ENCODE measurements around the gene WDFY2. TPM values are rescaled to one million over a fixed set of nuclear protein-coding genes. Genes with fewer than 3 reads are reported as not detected.
"Not testable (repeated sequence)": the region's sequence is repeated elsewhere in the genome, so short reads cannot be mapped to it uniquely, and the experiment has no call there.

WDFY2 gene
- total and polyA plus RNA-seq, 5 donors from 2014 or later, result 4.0 to 26.2 (median 4.9) TPM

- H3K27me3 ChIP-seq (ENCODE audit: control insufficient read depth, insufficient read depth, low read length), result peaks cover 5% of the 10 kb centered on the region
- H3K4me1 ChIP-seq (ENCODE audit: control insufficient read depth, insufficient read depth, low read length, poor library complexity, severe bottlenecking), result no peaks in the 10 kb centered on the region
- H3K27ac ChIP-seq (ENCODE audit: insufficient read depth, low read length, poor library complexity, severe bottlenecking), result no peak overlapping the region
- Mint-ChIP-seq H3K27me3 (peaks cover 7% of the 10 kb centered on the region), H3K4me1 (peaks cover 0 to 6% (median 4%) of the 10 kb centered on the region in 4 donors), H3K9me3 (peaks cover 0 to 2% (median 0%) of the 10 kb centered on the region in 7 donors), H3K36me3 (no peaks in the 10 kb centered on the region), H3K4me3 (no peak overlapping the region), H3K27ac (no peak overlapping the region)
- no peak overlapping the region for H3K4me3 ChIP-seq (ENCODE audit: low read depth, low read length)
- no peak for ATAC-seq (ENCODE audit: low read depth in 2 of 2)
- no peaks in the 10 kb centered on the region for H3K36me3 ChIP-seq (ENCODE audit: control insufficient read depth, insufficient read depth, low read length)
- H3K9me3 ChIP-seq (ENCODE audit: control insufficient read depth in 2 of 2, low read length in 2 of 2), result no peaks in the 10 kb centered on the region
- no peak for DNase-seq
These were observed 26.8 kb upstream of the WDFY2 start for GRCh38 chr13:51557438-51557837.

- no peak for ATAC-seq (ENCODE audit: low read depth in 2 of 2)
- no peaks in the 10 kb centered on the region for H3K4me1 ChIP-seq (ENCODE audit: control insufficient read depth, insufficient read depth, low read length, poor library complexity, severe bottlenecking)
- Mint-ChIP-seq H3K4me1 (peaks cover 0 to 10% (median 4%) of the 10 kb centered on the region in 4 donors), H3K27ac (peak overlapping the region in 1 of 3 donors; percentile 6), H3K27me3 (peaks cover 7% of the 10 kb centered on the region), H3K9me3 (peaks cover 0 to 2% (median 0%) of the 10 kb centered on the region in 7 donors), H3K4me3 (no peak overlapping the region), H3K36me3 (no peaks in the 10 kb centered on the region)
- H3K36me3 ChIP-seq (ENCODE audit: control insufficient read depth, insufficient read depth, low read length), result no peaks in the 10 kb centered on the region
- H3K27me3 ChIP-seq (ENCODE audit: control insufficient read depth, insufficient read depth, low read length), result peaks cover 5% of the 10 kb centered on the region
- no peak overlapping the region for H3K4me3 ChIP-seq (ENCODE audit: low read depth, low read length)
- DNase-seq, result no peak
- H3K9me3 ChIP-seq (ENCODE audit: control insufficient read depth in 2 of 2, low read length in 2 of 2), result no peaks in the 10 kb centered on the region
- no peak overlapping the region for H3K27ac ChIP-seq (ENCODE audit: insufficient read depth, low read length, poor library complexity, severe bottlenecking)
These were observed 26.2 kb upstream of the WDFY2 start for GRCh38 chr13:51557875-51558612.

GRCh38 chr13:51559946-51560735 is 24.1 kb upstream of the WDFY2 start:
- Histone ChIP-seq H3K27ac (ENCODE audit: insufficient read depth, low read length, poor library complexity, severe bottlenecking) (no peak overlapping the region), H3K27me3 (ENCODE audit: control insufficient read depth, insufficient read depth, low read length) (no peaks in the 10 kb centered on the region), H3K4me1 (ENCODE audit: control insufficient read depth, insufficient read depth, low read length, poor library complexity, severe bottlenecking) (no peaks in the 10 kb centered on the region), H3K36me3 (ENCODE audit: control insufficient read depth, insufficient read depth, low read length) (no peaks in the 10 kb centered on the region), H3K4me3 (ENCODE audit: low read depth, low read length) (no peak overlapping the region), H3K9me3 (ENCODE audit: control insufficient read depth in 2 of 2, low read length in 2 of 2) (no peaks in the 10 kb centered on the region)
- peaks cover 0 to 3% (median 0%) of the 10 kb centered on the region in 7 donors for H3K9me3 Mint-ChIP-seq
- H3K27ac Mint-ChIP-seq, result no peak overlapping the region
- no peaks in the 10 kb centered on the region for H3K36me3 Mint-ChIP-seq
- peaks cover 7% of the 10 kb centered on the region for H3K27me3 Mint-ChIP-seq
- no peak overlapping the region for H3K4me3 Mint-ChIP-seq
- DNase-seq (no peak), ATAC-seq (ENCODE audit: low read depth in 2 of 2) (no peak)
- H3K4me1 Mint-ChIP-seq, result peaks cover 0 to 10% (median 4%) of the 10 kb centered on the region in 4 donors

GRCh38 chr13:51562011-51562671 is 22.1 kb upstream of the WDFY2 start:
- Histone ChIP-seq H3K4me1 (ENCODE audit: control insufficient read depth, insufficient read depth, low read length, poor library complexity, severe bottlenecking) (no peaks in the 10 kb centered on the region), H3K9me3 (ENCODE audit: control insufficient read depth in 2 of 2, low read length in 2 of 2) (no peaks in the 10 kb centered on the region), H3K27ac (ENCODE audit: insufficient read depth, low read length, poor library complexity, severe bottlenecking) (no peak overlapping the region), H3K27me3 (ENCODE audit: control insufficient read depth, insufficient read depth, low read length) (no peaks in the 10 kb centered on the region), H3K4me3 (ENCODE audit: low read depth, low read length) (no peak overlapping the region), H3K36me3 (ENCODE audit: control insufficient read depth, insufficient read depth, low read length) (no peaks in the 10 kb centered on the region)
- Mint-ChIP-seq H3K9me3 (peaks cover 0 to 3% (median 0%) of the 10 kb centered on the region in 7 donors), H3K36me3 (no peaks in the 10 kb centered on the region), H3K27me3 (peaks cover 7% of the 10 kb centered on the region), H3K4me3 (no peak overlapping the region), H3K4me1 (peaks cover 0 to 10% (median 4%) of the 10 kb centered on the region in 4 donors), H3K27ac (no peak overlapping the region)
- ATAC-seq (ENCODE audit: low read depth in 2 of 2), result no peak
- peak in 1 of 3 donors; percentile 44 for DNase-seq

- Histone ChIP-seq H3K27me3 (ENCODE audit: control insufficient read depth, insufficient read depth, low read length) (no peaks in the 10 kb centered on the region), H3K4me3 (ENCODE audit: low read depth, low read length) (no peak overlapping the region), H3K27ac (ENCODE audit: insufficient read depth, low read length, poor library complexity, severe bottlenecking) (no peak overlapping the region), H3K4me1 (ENCODE audit: control insufficient read depth, insufficient read depth, low read length, poor library complexity, severe bottlenecking) (no peaks in the 10 kb centered on the region), H3K36me3 (ENCODE audit: control insufficient read depth, insufficient read depth, low read length) (no peaks in the 10 kb centered on the region), H3K9me3 (ENCODE audit: control insufficient read depth in 2 of 2, low read length in 2 of 2) (no peaks in the 10 kb centered on the region)
- DNase-seq (no peak), ATAC-seq (ENCODE audit: low read depth in 2 of 2) (no peak)
- peaks cover 0 to 3% (median 0%) of the 10 kb centered on the region in 7 donors for H3K9me3 Mint-ChIP-seq
- peaks cover 13% of the 10 kb centered on the region for H3K27me3 Mint-ChIP-seq
- no peak overlapping the region for H3K4me3 Mint-ChIP-seq
- H3K4me1 Mint-ChIP-seq, result peaks cover 0 to 10% (median 4%) of the 10 kb centered on the region in 4 donors
- H3K36me3 Mint-ChIP-seq, result no peaks in the 10 kb centered on the region
- no peak overlapping the region for H3K27ac Mint-ChIP-seq
These were observed 20.0 kb upstream of the WDFY2 start for GRCh38 chr13:51564252-51564651.

GRCh38 chr13:51564671-51565070 is 19.6 kb upstream of the WDFY2 start:
- no peaks in the 10 kb centered on the region for H3K4me1 ChIP-seq (ENCODE audit: control insufficient read depth, insufficient read depth, low read length, poor library complexity, severe bottlenecking)
- H3K27ac Mint-ChIP-seq, result no peak overlapping the region
- no peaks in the 10 kb centered on the region for H3K27me3 ChIP-seq (ENCODE audit: control insufficient read depth, insufficient read depth, low read length)
- ATAC-seq (ENCODE audit: low read depth in 2 of 2) (no peak), DNase-seq (no peak)
- H3K36me3 ChIP-seq (ENCODE audit: control insufficient read depth, insufficient read depth, low read length), result no peaks in the 10 kb centered on the region
- H3K4me3 ChIP-seq (ENCODE audit: low read depth, low read length), result no peak overlapping the region
- H3K27ac ChIP-seq (ENCODE audit: insufficient read depth, low read length, poor library complexity, severe bottlenecking), result no peak overlapping the region
- peaks cover 0 to 10% (median 4%) of the 10 kb centered on the region in 4 donors for H3K4me1 Mint-ChIP-seq
- no peaks in the 10 kb centered on the region for H3K36me3 Mint-ChIP-seq
- peaks cover 0 to 3% (median 0%) of the 10 kb centered on the region in 7 donors for H3K9me3 Mint-ChIP-seq
- H3K4me3 Mint-ChIP-seq, result no peak overlapping the region
- H3K9me3 ChIP-seq (ENCODE audit: control insufficient read depth in 2 of 2, low read length in 2 of 2), result no peaks in the 10 kb centered on the region
- H3K27me3 Mint-ChIP-seq, result peaks cover 12% of the 10 kb centered on the region

- not testable (repeated sequence) for H3K36me3 ChIP-seq (ENCODE audit: control insufficient read depth, insufficient read depth, low read length); H3K4me3 Mint-ChIP-seq; H3K9me3 ChIP-seq (ENCODE audit: control insufficient read depth in 2 of 2, low read length in 2 of 2); H3K27me3 ChIP-seq (ENCODE audit: control insufficient read depth, insufficient read depth, low read length); ATAC-seq (ENCODE audit: low read depth in 2 of 2); H3K36me3 Mint-ChIP-seq; H3K4me1 Mint-ChIP-seq; H3K27ac ChIP-seq (ENCODE audit: insufficient read depth, low read length, poor library complexity, severe bottlenecking); H3K4me3 ChIP-seq (ENCODE audit: low read depth, low read length); H3K4me1 ChIP-seq (ENCODE audit: control insufficient read depth, insufficient read depth, low read length, poor library complexity, severe bottlenecking); H3K27ac Mint-ChIP-seq; DNase-seq; H3K9me3 Mint-ChIP-seq; H3K27me3 Mint-ChIP-seq
These were observed 15.3 kb upstream of the WDFY2 start for GRCh38 chr13:51569001-51569400.
